HEK293 (cell line): ENCODE measurements around the gene CKB.
A peak's percentile ranks its signal among the peaks of the same experiment; 100 is the strongest.

Experiments used
- CTCF ChIA-PET: fragments of 350-600 bp; formaldehyde crosslinking; extraction: SDS; loops from one replicate; lab custom pipeline; 2021; ENCODE audit warnings: antibody characterized with exemption; lab: Yijun Ruan, JAX
- POLR2A ChIA-PET: fragments of 300-600 bp; formaldehyde crosslinking; extraction: SDS; loops from one replicate; lab custom pipeline; 2020; ENCODE audit warnings: antibody characterized with exemption, inconsistent platforms; lab: Yijun Ruan, JAX
- H3K27ac ChIP-seq: fragments of 200-500 bp; sonication (Bioruptor generic); 2 replicates; pipeline ENCODE4 v1.5.1; 2014; ENCODE audit warnings: low read depth, low read length, control low read depth, inconsistent platforms; ENCODE audit errors: extremely low read depth
- H3K36me3 ChIP-seq, 2 experiments: fragments of 200-500 bp in 1 of 2; sonication (Bioruptor generic) in 1 of 2; 1 replicate in 1 of 2; 2 replicates in 1 of 2; pipeline ENCODE4 v1.5.1; 2014 to 2017; ENCODE audit warnings: inconsistent platforms in 2 of 2, low read length in 2 of 2; ENCODE audit not compliant: control insufficient read depth in 2 of 2, insufficient read depth in 1 of 2
- H3K4me1 ChIP-seq: fragments of 200-500 bp; sonication (Bioruptor generic); 2 replicates; pipeline ENCODE4 v1.5.1; 2014; ENCODE audit warnings: mild to moderate bottlenecking, low read length, inconsistent platforms; ENCODE audit not compliant: control insufficient read depth, insufficient read depth
- H3K4me3 ChIP-seq: 2 replicates; pipeline ENCODE4 v1.5.1; 2011; ENCODE audit warnings: low read depth, mild to moderate bottlenecking, control low read depth, low read length, moderate library complexity
- H3K9me3 ChIP-seq: fragments of 200-500 bp; sonication (Bioruptor generic); 2 replicates; pipeline ENCODE4 v1.5.1; 2014; ENCODE audit warnings: low read depth, low read length, inconsistent platforms; ENCODE audit not compliant: control insufficient read depth, insufficient read depth
- ELK4 ChIP-seq: IDR thresholded peaks from 2 replicates; pipeline ENCODE4 v1.6.1; 2011; ENCODE audit warnings: mild to moderate bottlenecking, low read depth, low read length, borderline replicate concordance
- FEZF1 ChIP-seq: fragments of 450-650 bp; formaldehyde crosslinking; IDR thresholded peaks from 2 replicates; pipeline ENCODE4 v1.5.1; 2016; ENCODE audit warnings: missing biosample characterization, missing genetic modification characterization
- HIC1 ChIP-seq: fragments of 450-650 bp; formaldehyde crosslinking; IDR thresholded peaks from 2 replicates; pipeline ENCODE4 v1.5.1; 2016; ENCODE audit warnings: missing biosample characterization, missing genetic modification characterization
- KLF1 ChIP-seq: fragments of 450-650 bp; formaldehyde crosslinking; IDR thresholded peaks from 2 replicates; pipeline ENCODE4 v1.5.1; 2016; ENCODE audit warnings: missing biosample characterization, missing genetic modification characterization
- PRDM2 ChIP-seq: fragments of 450-650 bp; formaldehyde crosslinking; IDR thresholded peaks from 2 replicates; pipeline ENCODE4 v1.5.1; 2016; ENCODE audit warnings: missing biosample characterization, missing genetic modification characterization, borderline replicate concordance
- REST ChIP-seq: fragments of 450-650 bp; formaldehyde crosslinking; IDR thresholded peaks from 2 replicates; pipeline ENCODE4 v1.5.1; 2016; ENCODE audit warnings: missing biosample characterization, missing genetic modification characterization
- SETDB1 ChIP-seq: IDR thresholded peaks from one replicate; pipeline ENCODE4 v1.6.1; 2017; ENCODE audit warnings: mild to moderate bottlenecking, low read length, moderate library complexity, mixed read lengths; ENCODE audit not compliant: insufficient read length
- ZBTB26 ChIP-seq: fragments of 450-650 bp; formaldehyde crosslinking; optimal IDR thresholded peaks from 2 replicates; pipeline ENCODE3; 2016; ENCODE audit warnings: missing biosample characterization, mild to moderate bottlenecking, missing genetic modification characterization
- ZNF202 ChIP-seq: fragments of 450-650 bp; formaldehyde crosslinking; IDR thresholded peaks from 2 replicates; pipeline ENCODE4 v1.5.1; 2016; ENCODE audit warnings: missing biosample characterization, missing genetic modification characterization, borderline replicate concordance
- ZNF274 ChIP-seq, 2 experiments: fragments of 200-500 bp in 1 of 2; fragments of 450-650 bp in 1 of 2; sonication (Bioruptor generic) in 1 of 2; formaldehyde crosslinking in 1 of 2; IDR thresholded peaks; 2 replicates each; pipeline versions ENCODE4 v1.5.1 to v1.6.1; 2014 to 2016; ENCODE audit warnings: borderline replicate concordance in 1 of 2, inconsistent platforms in 1 of 2, low read length in 1 of 2, missing biosample characterization in 1 of 2, missing genetic modification characterization in 1 of 2
- ZNF302 ChIP-seq: fragments of 450-650 bp; formaldehyde crosslinking; IDR thresholded peaks from 2 replicates; pipeline ENCODE4 v1.5.1; 2016; ENCODE audit warnings: missing biosample characterization, missing genetic modification characterization, low read depth
- ZNF335 ChIP-seq: fragments of 450-650 bp; formaldehyde crosslinking; conservative IDR thresholded peaks from 2 replicates; pipeline ENCODE4 v1.5.1; 2016; ENCODE audit warnings: missing biosample characterization, missing genetic modification characterization
- ZNF416 ChIP-seq: fragments of 450-650 bp; formaldehyde crosslinking; IDR thresholded peaks from 2 replicates; pipeline ENCODE4 v1.5.1; 2016; ENCODE audit warnings: missing biosample characterization, missing genetic modification characterization
- ZNF830 ChIP-seq: fragments of 450-650 bp; IDR thresholded peaks from 2 replicates; pipeline ENCODE4 v1.5.0; 2018; ENCODE audit warnings: missing biosample characterization, missing genetic modification characterization, low read depth, mild to moderate bottlenecking, moderate library complexity

CKB gene

GRCh38 chr14:103530831-103531230 lies 8.2 kb upstream of the CKB start (continued):
- TF ChIP-seq ZNF830 (tag by site-specific recombination) (no peak), ZNF302 (tag by site-specific recombination) (no peak), ELK4 (no peak)
- TF ChIP-seq, all 188 proteins: peak for 0

GRCh38 chr14:103530390-103530789 lies 7.8 kb upstream of the CKB start:
- H3K9me3 ChIP-seq: no peaks in the 10 kb centered on the region
- peaks cover 0 to 19% of the 10 kb centered on the region in 2 experiments; a peak in 1 of 3 replicates for H3K36me3 ChIP-seq
- H3K27ac ChIP-seq: no peak overlapping the region
- ChIA-PET POLR2A (interaction anchor here (0.8 to 1.6 kb wide), 4 partner anchors 9 to 20 kb away, joined by 3 to 8 read pairs (median 3); partner anchors contain the start of gene CKB), CTCF (interaction anchor here (0.6 to 1.4 kb wide), 2 partner anchors 12 to 13 kb away, joined by 3 to 5 read pairs; no protein-coding TSS in a partner anchor)
- no peak overlapping the region for H3K4me3 ChIP-seq
- TF ChIP-seq REST (tag by site-specific recombination) (peak; percentile 99), FEZF1 (tag by site-specific recombination) (no peak), ZNF274 (IDR thresholded peaks at IDR 0.05; ENCODE audit: low read length) (no peak), ZNF274 (tag by site-specific recombination; IDR thresholded peaks at IDR 0.05; ENCODE audit: borderline replicate concordance) (no peak), ZNF416 (tag by site-specific recombination) (no peak), SETDB1 (no peak), KLF1 (tag by site-specific recombination) (0 out of 2 replicates have a peak, but pooled peaks have one; percentile 20)
- peaks cover 16% of the 10 kb centered on the region for H3K4me1 ChIP-seq

GRCh38 chr14:103529383-103530365 lies 7.0 kb upstream of the CKB start:
- POLR2A ChIA-PET: interaction anchor here (0.8 to 2.2 kb wide), 9 partner anchors 9 to 196 kb away, joined by 3 to 18 read pairs (median 8); partner anchors contain the start of genes BAG5, COA8 and EIF5
- peak overlapping the region; percentile 79; the same call in 1 of the 2 replicates for H3K27ac ChIP-seq
- CTCF ChIA-PET: interaction anchor here (0.6 to 2.8 kb wide), 5 partner anchors 11 to 1516 kb away, joined by 3 to 13 read pairs (median 3); no protein-coding TSS in a partner anchor
- TF ChIP-seq HIC1 (tag by site-specific recombination) (0 out of 2 replicates have a peak, but pooled peaks have one; percentile 3), ZNF335 (tag by site-specific recombination) (0 out of 2 replicates have a peak, but pooled peaks have one; percentile 15), PRDM2 (tag by site-specific recombination) (0 out of 2 replicates have a peak, but pooled peaks have one; percentile 15), ZNF202 (no peak), ZBTB26 (tag by site-specific recombination) (peak; percentile 5)

More at GRCh38 chr14:103529383-103530365, 7.0 kb upstream of the CKB start:
- H3K4me3 ChIP-seq: peak overlapping the region; percentile 83
- H3K9me3 ChIP-seq: no peaks in the 10 kb centered on the region
- H3K4me1 ChIP-seq: peaks cover 17% of the 10 kb centered on the region
- peaks cover 0 to 19% of the 10 kb centered on the region in 2 experiments; a peak in 1 of 3 replicates for H3K36me3 ChIP-seq
